ENCODE data around the gene RPA3.

RPA3 gene

GRCh38 chr7:7607010-7607409, 111.4 kb downstream of the RPA3 start:
- DNase-seq = no peak
- TF ChIP-seq GATA1 (IDR thresholded peaks at IDR 0.05; ENCODE audit: low read depth, low read length) (no peak), POLR2A (IDR thresholded peaks at IDR 0.05; ENCODE audit: low read length) (no peak)

- DNase-seq = no peak
These were observed 122.2 kb downstream of the RPA3 start for GRCh38 chr7:7596176-7596575.

GRCh38 chr7:7595451-7595850, 123.0 kb downstream of the RPA3 start:
- TF ChIP-seq GATA1 (IDR thresholded peaks at IDR 0.05; ENCODE audit: low read depth, low read length) (no peak), POLR2A (IDR thresholded peaks at IDR 0.05; ENCODE audit: low read length) (no peak)
- peak; percentile 52 to 66 for DNase-seq

More at GRCh38 chr7:7596176-7596575, 122.2 kb downstream of the RPA3 start:
- TF ChIP-seq POLR2A (IDR thresholded peaks at IDR 0.05; ENCODE audit: low read length) = no peak
- no peak for TF ChIP-seq GATA1 (IDR thresholded peaks at IDR 0.05; ENCODE audit: low read depth, low read length)
